Measurements from ENCODE around the gene TACO1. TPM values are rescaled to one million over a fixed set of nuclear protein-coding genes. Genes with fewer than 3 reads are reported as not detected.

The TACO1 gene
- total and polyA plus RNA-seq, 2 of the 8 experiments (the other 6 are each of a cell fraction or from before 2014, with no cell fraction given): 19.1 to 23.6 TPM

- TF ChIP-seq CBX8 (IDR thresholded peaks at IDR 0.05; ENCODE audit: borderline replicate concordance, low read depth, low read length): no peak
- TF ChIP-seq CHD2 (IDR thresholded peaks at IDR 0.05; ENCODE audit: low read length): no peak
- no peak for TF ChIP-seq EZH2 (IDR thresholded peaks at IDR 0.05; ENCODE audit: low read depth, low read length, severe bottlenecking)
- no peak for TF ChIP-seq TBP (IDR thresholded peaks at IDR 0.05; ENCODE audit: low read depth, low read length)
- no peak for TF ChIP-seq BCL11A (IDR thresholded peaks at IDR 0.05; ENCODE audit: low read depth in 2 of 2, low read length in 2 of 2)
- TF ChIP-seq TAF7 (optimal IDR thresholded peaks at IDR 0.05; ENCODE audit: borderline replicate concordance, low read depth, low read length): no peak
- no peak for TF ChIP-seq POU5F1 (IDR thresholded peaks at IDR 0.05; ENCODE audit: low read depth, low read length)
Measured at GRCh38 chr17:63567229-63567628, 33.5 kb upstream of the TACO1 start (continued).
